ENCODE results near the gene EPS8L1.

DNA sequence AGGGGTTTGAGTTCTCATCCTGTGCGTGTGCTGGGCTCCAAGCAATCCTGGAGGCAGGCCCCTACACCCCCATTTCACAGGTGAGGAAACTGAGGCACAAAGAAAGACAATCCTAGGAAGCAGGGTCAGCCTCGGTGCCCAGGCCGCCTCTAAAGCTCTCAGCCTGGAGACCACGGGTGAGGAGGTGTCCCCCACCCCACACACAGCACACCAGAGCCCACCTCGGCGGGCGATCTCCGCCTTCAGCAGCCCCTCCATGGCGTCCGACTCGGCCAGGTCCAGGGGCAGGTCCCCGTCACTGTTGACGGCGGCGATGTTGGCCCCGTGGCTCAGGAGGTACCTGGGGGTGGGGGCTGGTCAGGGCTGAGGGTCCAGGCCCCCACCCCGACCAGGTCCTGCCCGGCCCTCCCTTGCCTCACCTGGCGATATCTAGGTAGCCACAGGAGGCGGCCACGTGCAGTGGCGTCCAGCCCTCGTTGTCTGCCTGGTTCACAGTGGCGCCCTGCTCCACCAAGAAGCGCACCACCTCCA lies 36.6 kb downstream of the EPS8L1 start:
- TF ChIP-seq POLR2AphosphoS5 (IDR thresholded peaks at IDR 0.05; ENCODE audit: low read depth, low read length), result no peak
- no peak for TF ChIP-seq TAF1 (IDR thresholded peaks at IDR 0.05; ENCODE audit: borderline replicate concordance, low read depth, low read length)

Measured in GM12892 (cell line).